Inferior parietal cortex (tissue), 1 donor: ENCODE results near the gene MAU2.

ENCODE experiments used
- DNase-seq: peaks from one replicate; pipeline ENCODE4 v3.0.0-alpha.2; 2016; ENCODE audit errors: extremely low spot score

Gene MAU2, protein sequence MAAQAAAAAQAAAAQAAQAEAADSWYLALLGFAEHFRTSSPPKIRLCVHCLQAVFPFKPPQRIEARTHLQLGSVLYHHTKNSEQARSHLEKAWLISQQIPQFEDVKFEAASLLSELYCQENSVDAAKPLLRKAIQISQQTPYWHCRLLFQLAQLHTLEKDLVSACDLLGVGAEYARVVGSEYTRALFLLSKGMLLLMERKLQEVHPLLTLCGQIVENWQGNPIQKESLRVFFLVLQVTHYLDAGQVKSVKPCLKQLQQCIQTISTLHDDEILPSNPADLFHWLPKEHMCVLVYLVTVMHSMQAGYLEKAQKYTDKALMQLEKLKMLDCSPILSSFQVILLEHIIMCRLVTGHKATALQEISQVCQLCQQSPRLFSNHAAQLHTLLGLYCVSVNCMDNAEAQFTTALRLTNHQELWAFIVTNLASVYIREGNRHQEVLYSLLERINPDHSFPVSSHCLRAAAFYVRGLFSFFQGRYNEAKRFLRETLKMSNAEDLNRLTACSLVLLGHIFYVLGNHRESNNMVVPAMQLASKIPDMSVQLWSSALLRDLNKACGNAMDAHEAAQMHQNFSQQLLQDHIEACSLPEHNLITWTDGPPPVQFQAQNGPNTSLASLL

DNA sequence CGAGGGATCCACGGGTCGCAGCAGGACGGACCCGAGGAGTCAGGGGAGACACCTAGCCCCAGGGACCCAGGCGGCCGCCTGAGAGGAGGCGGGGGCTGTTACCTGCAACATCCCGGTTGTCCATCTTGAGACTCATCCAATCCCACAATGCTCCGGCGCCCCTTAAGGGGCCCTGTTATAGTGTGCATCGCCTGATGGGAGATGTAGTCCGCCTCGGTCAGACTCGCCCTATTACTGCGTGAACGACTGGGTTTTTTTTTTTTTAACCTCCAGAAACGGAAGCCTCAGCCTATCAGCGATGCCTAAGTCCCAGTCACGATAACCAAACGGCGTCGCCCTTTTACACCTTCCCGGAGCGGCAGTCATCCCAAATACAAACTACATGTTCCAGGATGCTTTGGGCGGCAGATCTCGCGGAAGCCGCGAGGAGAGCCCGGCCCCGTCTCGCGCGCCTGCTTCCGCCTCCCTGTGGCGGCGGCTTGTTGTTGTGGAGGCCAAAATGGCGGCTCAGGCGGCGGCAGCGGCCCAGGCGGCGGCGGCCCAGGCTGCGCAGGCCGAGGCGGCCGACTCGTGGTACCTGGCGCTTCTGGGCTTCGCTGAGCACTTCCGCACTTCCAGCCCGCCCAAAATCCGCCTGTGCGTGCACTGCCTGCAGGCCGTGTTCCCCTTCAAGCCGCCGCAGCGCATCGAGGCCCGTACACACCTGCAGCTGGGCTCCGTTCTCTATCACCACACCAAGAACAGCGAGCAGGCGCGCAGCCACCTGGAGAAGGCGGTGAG lies at the start of gene MAU2, which contains the start of gene SUGP1:
MAU2 (plus strand) TSS at position 469 of the 780 bp plus-strand sequence; CDS start at position 500, 31 bp downstream.
SUGP1 (minus strand) TSS at position 149 of the 780 bp plus-strand sequence; CDS start at position 136, 13 bp downstream.
- DNase-seq = peak; percentile 90

DNA sequence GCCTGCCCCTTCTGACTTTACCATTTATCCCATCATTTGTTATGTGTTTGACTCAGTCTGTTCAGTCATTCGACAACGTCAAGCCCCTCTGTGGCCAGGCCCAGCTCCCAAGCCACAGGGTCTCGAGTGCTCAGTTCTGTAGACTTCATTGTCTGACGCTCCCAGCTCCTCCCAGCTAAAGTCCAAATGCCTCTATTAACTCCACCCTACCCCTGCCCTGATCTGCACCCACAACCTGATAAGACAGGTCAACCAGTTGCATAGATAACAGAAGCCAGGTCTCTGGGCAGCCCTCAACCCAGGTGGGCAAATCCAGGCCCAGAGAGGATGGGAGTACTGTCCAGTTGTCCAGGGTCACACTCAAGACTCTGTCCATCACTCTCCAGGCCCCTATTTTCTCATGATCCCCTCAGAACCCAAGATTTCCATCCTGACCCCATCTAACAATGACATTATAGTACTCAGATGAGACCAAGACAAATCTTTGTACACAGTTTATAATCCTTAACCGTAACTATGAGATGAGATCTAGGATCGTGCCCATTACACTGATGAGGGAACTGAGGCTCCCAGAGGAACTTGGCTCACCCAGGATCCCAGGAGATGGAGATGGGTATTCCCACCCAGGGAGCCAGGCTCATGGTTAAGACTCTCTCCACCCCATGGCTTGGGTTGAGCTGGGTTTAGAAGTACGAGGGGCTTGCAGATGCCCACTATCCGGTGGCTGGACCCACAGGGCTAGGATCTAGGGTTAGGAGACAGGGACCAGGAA lies 48.6 kb upstream of the MAU2 start:
- DNase-seq = no peak

DNA sequence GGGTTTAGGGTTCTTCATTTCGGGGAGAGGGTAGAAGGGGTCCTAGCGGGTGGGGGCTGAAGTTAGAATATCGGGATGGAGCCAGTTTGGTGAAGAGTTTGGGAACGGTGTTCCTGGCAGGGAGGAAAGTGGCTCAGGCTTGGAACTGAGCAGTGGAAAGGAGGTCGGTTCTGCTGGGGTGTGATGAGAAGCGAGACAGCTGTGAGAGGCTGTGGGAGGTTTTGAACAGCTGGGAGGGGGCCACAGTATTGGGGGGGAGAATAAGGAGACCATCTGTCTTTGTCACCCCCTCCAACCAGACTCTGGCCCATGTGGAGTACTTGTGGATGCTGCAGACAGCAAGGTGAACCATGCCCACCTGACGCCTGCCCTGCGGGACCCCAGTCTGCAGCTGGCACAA lies 46.5 kb upstream of the MAU2 start:
- DNase-seq = no peak

DNA sequence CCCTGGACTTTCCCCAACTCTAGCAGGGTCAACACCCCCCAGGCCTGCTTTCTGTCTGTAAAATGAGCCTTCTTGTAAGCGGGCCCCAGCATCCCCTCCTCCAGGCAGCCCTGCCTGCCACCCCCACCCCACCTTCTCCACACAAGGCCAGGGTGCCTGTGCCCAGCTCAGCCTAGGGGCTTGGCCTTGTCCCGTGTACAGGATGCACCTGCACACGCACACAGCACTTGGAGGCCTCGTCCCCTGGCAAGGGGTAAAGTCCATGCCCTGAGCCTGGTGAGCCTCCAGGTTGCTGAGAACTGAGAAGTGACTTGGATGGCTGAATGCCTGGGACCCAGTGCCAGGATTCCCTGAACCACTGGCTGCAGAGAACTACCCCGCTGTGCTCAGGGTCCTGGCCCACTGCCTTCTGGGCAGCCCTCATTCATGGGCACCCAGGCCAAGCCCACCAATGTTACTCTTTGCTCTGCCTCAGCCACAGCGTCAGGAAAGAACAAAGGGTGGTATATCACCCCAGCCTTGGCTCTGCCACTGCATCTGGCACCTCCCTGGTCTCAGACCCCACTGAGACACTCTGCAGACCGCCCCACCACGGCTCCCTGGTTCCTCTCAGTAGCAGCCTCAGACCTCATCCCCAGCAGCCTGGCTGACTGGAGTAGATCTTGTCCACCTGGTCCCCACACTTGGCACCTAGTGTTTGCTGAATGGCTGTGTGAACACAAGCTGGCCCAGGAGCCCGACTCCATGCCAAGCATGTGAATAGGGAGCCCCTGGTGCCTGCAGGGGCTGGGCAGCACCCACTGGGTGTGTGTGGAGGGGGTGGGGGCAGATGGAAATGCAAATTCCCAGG lies 45.7 kb upstream of the MAU2 start:
- no peak for DNase-seq

DNA sequence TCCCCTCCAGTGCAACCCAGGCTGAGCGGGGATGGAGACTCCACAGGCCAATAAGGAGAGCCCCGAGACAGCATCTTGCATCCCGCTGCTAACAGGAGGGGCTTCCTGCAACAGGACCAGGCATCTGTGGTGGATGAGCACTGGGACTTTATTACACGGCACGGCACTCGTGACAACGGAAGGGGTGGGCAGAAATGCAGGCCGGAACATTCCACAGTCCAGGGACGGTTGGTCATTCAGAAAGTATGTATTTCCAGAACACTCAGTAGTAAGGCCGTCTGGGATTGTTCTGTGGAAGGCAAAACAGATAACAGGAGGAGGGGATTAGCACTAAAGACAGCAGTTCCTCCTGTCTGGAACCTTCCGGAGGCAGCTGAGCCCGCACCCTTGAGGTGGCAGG lies 44.2 kb upstream of the MAU2 start:
- no peak for DNase-seq

DNA sequence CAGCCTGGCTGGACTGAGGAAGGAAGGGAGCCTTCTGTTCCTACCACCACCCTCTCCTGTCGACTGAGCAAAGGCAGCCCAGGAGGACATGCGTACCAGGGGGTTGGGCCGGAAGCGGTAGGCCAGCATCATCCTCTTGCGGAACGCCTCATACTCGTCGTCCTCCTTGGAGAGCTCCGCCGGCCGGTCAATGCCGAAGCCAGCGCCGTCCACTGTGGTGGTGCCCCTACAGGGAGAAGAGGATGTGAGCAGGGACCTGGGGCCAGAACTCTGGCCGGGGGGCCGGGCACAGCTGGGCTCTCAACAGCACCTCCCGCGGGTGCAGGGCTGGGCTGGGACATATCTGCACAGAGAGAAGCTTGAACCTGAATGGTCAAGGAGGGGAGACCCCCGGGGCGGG lies 43.8 kb upstream of the MAU2 start:
- DNase-seq = no peak

DNA sequence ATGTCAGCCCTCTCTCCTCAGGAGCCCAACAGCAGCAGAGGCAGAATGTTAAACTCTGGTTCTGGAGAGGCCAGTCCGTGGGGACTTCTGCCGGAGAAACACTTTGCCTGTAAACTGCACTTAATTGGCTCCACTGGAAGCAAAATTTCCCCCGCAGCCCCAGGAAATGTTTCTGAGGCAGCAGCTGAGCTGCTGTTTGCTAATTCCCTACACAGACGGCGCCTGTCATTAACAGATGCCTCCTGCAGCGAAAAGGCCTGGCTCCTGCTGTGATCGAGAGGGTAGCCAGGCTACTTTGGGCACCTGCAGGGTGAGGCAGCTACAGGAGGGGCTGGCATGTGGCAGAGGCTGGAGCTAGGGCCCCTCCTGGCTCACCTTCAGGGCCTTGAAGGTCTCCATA lies 42.3 kb upstream of the MAU2 start:
- no peak for DNase-seq

DNA sequence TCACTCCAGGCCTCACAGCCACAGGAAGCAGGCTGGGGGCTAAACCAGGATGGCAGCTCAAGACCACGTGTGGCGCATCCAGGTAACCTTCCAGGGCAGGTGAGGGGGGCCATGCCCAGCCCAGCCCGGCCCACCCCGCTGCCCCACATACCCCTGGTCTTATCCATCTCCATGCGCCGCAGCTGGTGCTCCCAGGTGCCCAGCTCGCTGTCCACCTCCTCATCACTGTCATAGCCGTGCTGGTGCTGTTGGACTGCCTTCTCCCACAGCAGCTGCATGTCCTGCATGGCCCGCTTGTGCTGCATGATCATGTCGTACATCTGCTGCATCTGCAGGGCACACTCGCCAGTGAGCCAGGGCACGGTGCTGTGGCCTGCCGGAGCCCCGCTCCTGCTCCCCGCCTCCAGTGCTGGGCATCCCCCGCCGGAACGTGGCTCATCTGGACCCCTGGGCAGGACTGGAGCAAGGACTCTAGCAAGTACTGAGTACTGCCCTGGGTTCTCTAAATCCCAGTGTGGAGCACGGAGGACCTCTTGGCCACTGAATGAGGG lies 41.5 kb upstream of the MAU2 start:
- DNase-seq = no peak

DNA sequence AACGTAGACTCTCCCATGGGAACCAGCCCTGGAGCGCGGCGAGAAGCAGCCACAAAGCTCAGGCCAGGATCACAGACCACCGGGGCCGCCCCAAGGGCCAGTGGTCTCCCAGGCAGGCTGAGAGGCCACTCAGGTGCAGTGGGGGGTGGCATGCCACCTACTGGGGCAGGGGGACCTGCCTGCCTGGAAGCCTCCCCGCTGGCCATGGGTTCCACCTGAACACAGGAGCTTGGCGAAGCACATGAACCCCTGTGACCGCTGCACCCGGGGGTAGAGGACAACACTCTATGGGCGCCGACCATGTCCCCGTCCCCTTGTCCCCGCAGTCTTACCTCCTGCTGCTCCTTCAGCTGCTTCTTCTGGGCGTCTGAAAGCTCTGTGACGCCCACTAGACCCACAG lies 40.8 kb upstream of the MAU2 start:
- DNase-seq = no peak

DNA sequence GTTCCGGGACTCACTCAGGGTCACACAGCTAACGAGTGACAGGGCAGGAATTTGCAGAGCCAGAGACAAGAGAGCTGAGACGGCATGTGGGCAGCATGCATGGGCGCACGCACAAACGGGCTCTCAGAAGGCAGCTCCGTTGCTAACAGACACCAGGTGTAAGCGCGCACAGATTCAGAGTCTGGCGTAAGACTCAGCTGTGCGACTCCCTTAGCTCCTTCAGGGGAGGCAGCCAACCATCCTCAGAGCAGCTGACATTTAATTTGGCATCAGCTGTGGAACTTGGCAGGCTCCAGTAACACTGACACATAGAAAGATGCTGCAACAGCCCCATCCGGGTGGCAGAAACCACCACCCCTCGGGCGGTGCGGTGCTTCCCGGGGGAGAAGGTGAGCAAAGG lies 40.1 kb upstream of the MAU2 start:
- peak; percentile 50 for DNase-seq

DNA sequence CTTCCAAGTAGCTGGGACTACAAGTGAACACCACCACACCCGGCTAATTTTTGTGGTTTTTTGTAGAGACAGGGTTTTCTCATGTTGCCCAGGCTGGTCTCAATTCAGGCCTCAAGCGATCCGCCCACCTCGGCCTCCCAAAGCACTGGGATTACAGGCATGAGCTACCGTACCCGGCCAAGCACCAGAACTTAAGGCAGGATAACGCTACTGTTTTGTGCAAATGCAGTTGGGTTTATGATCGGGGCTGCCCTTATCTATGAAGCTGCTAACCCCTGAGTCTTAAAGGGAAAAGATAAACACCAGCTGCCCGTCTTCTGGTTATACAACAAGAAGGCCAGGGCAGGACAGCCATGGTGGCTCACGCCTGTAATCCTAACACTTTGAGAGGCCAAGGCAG lies 34.9 kb upstream of the MAU2 start:
- no peak for DNase-seq

DNA sequence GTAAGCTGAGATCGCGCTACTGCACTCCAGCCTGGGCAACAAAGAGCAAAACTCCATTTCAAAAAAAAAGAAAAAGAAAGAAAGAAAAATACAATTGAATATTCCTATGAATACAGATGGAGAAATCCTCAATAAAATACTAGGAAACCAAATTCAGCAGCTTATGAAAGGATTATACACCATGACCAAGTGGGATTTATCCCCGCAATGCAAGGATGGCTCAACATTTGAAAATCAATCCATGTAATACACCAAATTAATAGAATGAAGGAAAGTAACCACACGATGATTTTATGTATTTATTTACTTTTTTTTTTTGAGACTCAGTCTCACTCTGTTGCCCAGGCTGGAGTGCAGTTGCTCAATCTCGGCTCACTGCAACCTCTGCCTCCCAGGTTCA lies 28.0 kb upstream of the MAU2 start:
- DNase-seq = no peak

DNA sequence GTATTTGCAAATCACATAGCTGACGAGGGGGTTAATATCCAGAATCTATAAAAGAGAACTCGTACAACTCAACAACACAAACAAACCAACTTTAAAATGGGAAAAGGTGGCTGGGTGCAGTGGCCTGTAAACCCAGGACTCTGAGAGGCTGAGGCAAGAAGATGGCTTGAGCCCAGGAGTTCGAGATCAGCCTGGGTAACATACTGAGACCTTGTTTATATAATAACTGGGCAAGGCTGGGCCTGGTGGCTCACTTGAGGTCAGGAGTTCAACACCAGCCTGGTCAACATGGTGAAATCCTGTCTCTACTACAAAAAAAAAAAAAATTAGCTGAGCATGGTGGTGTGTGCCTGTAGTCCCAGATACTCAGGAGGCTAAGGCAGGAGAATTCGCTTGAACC lies 25.7 kb upstream of the MAU2 start:
- DNase-seq = no peak

DNA sequence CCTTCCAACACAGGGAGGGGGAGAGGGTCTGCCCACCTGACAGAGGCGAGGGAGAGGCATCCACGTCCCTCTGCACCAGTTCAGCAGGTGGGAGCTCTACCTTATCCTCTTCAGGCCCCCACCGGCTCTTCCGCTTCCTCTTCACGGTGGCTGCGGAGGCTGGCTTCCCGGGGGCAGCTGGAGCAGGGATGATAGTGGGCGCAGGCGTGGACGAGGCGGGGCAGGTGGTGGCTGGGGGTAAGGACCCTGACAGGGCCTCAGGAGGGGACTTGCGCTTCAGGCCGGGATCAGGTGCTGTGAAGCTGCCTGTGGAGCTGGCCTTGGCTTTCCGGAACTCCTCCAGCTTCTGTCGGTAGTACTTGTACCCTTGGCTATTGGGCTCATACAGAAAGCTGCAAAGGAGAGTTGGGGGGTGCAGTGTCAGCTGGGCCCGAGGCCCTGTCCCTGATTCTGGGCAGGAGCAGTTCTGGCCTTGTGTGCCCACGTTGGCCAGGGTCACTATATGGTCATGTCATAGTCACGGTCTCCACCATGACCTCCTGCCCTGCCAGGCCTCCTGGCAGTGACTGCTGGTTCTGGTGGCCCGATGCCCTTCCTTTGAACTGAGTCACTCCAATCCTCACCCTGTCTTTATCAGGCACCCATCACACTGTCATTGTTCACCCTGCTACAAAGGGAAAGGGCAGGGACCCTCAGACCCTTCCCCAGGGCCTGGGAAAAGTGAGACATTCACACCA lies 23.5 kb upstream of the MAU2 start:
- no peak for DNase-seq

DNA sequence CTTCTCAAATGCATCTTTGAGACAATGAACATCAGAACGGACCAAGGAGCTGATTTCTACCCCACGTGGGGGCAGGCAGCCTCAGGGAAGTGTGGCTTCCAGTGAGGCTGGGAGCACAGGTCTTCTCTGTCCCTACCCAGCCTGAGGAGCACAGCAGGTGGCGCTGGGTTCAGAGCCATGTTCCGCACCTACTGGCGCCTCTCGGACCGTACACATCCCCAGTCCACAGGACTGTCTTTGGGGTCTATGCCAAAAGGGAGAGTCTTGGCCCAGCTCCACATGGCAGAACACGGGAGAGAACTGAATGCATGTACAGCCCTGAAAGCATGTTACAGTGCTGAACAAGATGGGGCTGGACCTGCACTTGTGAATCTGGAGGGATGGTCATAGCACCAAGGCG lies 22.9 kb upstream of the MAU2 start:
- DNase-seq = no peak

DNA sequence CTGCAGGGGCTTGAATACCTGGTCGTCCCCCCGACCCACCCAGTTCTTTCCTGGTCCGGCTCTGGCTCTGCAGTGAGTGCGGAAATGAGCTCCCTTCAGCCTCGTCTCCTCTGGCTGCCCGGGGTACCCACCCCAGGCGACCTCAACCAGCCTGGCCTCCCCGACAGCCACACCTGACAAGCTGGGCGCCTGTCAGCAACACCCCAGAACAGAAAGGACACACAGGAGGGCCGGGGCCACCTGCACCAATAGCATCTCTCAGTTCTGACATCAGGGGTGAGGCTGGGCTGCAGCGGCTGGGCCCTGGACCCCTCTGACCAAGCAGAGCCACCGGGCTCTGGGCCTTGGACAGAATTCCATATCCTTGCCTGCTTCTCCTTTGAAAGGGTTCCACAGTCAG lies 20.0 kb upstream of the MAU2 start:
- no peak for DNase-seq

DNA sequence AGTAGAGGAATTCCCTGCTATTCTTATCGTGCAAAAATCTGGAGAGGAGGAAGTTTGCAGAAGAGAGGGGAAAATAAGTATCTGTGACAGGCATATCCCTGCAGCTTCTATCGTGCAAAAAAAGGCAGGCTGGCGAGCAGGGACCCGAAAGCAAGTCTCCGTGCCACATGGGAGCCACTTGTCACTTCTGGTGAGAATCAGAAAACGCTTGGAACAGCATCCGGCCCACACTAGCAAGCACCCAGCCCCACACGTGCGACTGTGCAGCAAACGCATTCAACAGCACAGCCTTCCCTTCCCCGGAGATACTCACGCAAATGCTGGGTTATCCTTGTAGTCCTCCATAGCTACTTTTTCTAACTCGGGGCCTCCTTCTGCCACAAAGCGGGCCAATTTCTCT lies 17.2 kb upstream of the MAU2 start:
- DNase-seq = no peak

DNA sequence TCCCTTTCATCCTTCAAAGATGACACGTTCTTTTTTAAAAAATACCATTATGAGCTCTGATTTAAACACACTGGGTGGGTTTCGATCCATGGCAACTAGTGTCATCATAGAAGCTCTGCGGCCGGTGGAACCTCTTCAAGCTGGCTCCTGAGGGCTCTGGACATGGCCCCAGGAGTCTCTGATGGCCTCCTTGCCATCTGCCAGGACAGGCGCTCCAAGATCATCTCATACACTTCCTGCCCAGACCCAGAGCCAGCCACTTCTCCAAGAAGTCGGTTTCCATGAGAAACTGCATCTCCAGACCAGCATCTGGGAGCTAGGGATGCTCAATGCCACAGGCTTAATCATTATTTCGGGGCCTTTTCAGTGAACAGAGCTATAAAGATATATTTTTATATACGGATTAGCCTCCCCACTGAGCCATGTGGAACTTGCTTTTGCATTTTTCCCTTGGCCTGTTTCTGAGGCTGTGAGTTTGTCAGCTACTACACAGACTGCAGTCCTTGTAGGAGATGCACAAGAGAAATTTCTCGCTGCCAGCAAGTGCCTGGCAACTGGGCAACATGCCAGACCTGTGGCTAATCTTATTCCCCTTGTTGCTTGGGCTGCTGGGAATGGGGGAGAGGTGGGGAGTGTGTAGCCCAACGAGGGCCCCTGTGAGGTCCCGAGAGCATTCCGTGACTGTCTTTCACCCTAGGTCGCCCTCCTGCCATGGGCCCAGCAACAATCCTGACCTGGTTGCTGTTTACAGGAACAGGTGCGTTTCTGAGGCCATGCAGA lies 16.3 kb upstream of the MAU2 start:
- DNase-seq = peak; percentile 55

DNA sequence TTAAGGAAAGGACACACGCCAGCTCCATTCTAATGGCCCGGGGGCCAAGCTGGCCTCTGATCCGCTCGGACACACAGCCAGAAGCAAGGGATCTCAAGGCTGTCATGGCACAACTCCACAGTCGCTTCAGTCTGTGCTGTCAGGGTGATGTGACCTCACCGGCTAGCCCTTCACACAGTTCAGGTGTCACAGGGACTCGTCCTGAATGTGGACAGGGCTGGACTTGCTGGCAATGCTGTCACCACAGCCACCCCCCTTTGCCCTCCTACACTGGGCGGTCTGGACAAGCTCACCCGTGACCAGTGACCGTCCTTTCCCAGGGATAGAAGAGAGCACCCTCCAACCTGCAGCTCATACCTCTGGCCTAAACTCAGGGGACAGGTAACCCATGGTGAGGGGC lies 15.6 kb upstream of the MAU2 start:
- DNase-seq = no peak
